GM23338 (cell line): ENCODE measurements around the gene DERA. TPM values are rescaled to one million over a fixed set of nuclear protein-coding genes. Genes with fewer than 3 reads are reported as not detected.

Source experiments
- ATAC-seq: fragments of 200-7000 bp; cut with Tn5 transposase; 3 replicates; pipeline ENCODE4 v1.9.1; 2020
- DNase-seq: peaks from one replicate; pipeline ENCODE4 v3.0.0-alpha.2; 2015; ENCODE audit warnings: low spot score
- H2AFZ ChIP-seq: fragments of 200-600 bp; sonication (generic); 2 replicates; pipeline ENCODE4 v1.8.0; 2016; ENCODE audit warnings: antibody characterized with exemption, mild to moderate bottlenecking, moderate library complexity
- H3F3A ChIP-seq: fragments of 200-600 bp; sonication (generic); replicated peaks from 2 replicates; pipeline ENCODE4 v1.8.0; 2017; ENCODE audit warnings: antibody characterized with exemption, mixed run types, low read depth
- H3K27ac ChIP-seq: fragments of 200-600 bp; sonication (generic); 2 replicates; pipeline ENCODE4 v1.6.1; 2016; ENCODE audit warnings: low read depth
- H3K27me3 ChIP-seq: fragments of 200-600 bp; sonication (generic); 2 replicates; pipeline ENCODE4 v1.8.0; 2016; ENCODE audit warnings: mild to moderate bottlenecking, mixed run types, moderate library complexity; ENCODE audit not compliant: insufficient read depth
- H3K36me3 ChIP-seq: fragments of 200-600 bp; sonication (generic); 2 replicates; pipeline ENCODE4 v1.8.0; 2016; ENCODE audit warnings: mild to moderate bottlenecking; ENCODE audit not compliant: insufficient read depth
- H3K4me1 ChIP-seq: fragments of 200-600 bp; sonication (generic); 2 replicates; pipeline ENCODE4 v1.8.0; 2016; ENCODE audit warnings: mild to moderate bottlenecking, moderate library complexity; ENCODE audit not compliant: insufficient read depth
- H3K4me2 ChIP-seq: fragments of 200-600 bp; sonication (generic); 2 replicates; pipeline ENCODE4 v1.7.1; 2017; ENCODE audit warnings: mixed run types
- H3K4me3 ChIP-seq: fragments of 200-600 bp; sonication (generic); 2 replicates; pipeline ENCODE4 v1.6.1; 2016; ENCODE audit warnings: mixed run types
- H3K79me2 ChIP-seq: fragments of 200-600 bp; sonication (generic); replicated peaks from 2 replicates; pipeline ENCODE4 v1.8.0; 2017; ENCODE audit warnings: mild to moderate bottlenecking; ENCODE audit not compliant: insufficient read depth
- H3K9me2 ChIP-seq: fragments of 200-600 bp; sonication (generic); 2 replicates; pipeline ENCODE4 v1.8.0; 2017; ENCODE audit not compliant: insufficient read depth
- H4K20me1 ChIP-seq: fragments of 200-600 bp; sonication (generic); replicated peaks from 2 replicates; pipeline ENCODE4 v1.8.0; 2017; ENCODE audit warnings: mild to moderate bottlenecking; ENCODE audit not compliant: insufficient read depth
- H3K27ac Mint-ChIP-seq: 2 replicates; pipeline ENCODE4 v1.8.0; 2020; ENCODE audit warnings: inconsistent platforms, mild to moderate bottlenecking, moderate library complexity, mixed read lengths
- H3K27me3 Mint-ChIP-seq: 3 replicates; pipeline ENCODE4 v1.8.0; 2022; ENCODE audit warnings: low read depth, mild to moderate bottlenecking, moderate library complexity, mixed read lengths, inconsistent platforms; ENCODE audit not compliant: insufficient read depth, poor library complexity
- H3K36me3 Mint-ChIP-seq: 3 replicates; pipeline ENCODE4 v1.8.0; 2021; ENCODE audit warnings: low read depth, mild to moderate bottlenecking, inconsistent platforms, moderate library complexity, mixed read lengths
- H3K4me1 Mint-ChIP-seq: 3 replicates; pipeline ENCODE4 v1.8.0; 2020; ENCODE audit warnings: mild to moderate bottlenecking, inconsistent platforms, mixed read lengths
- H3K4me3 Mint-ChIP-seq: 3 replicates; pipeline ENCODE4 v1.8.0; 2021; ENCODE audit warnings: moderate library complexity, mild to moderate bottlenecking, inconsistent platforms, mixed read lengths
- H3K9me3 Mint-ChIP-seq: 3 replicates; pipeline ENCODE4 v1.8.0; 2020; ENCODE audit warnings: moderate library complexity, mild to moderate bottlenecking, inconsistent platforms, mixed read lengths
- CREB1 ChIP-seq: fragments of 250-450 bp; sonication (Bioruptor Pico); IDR thresholded peaks from 2 replicates; pipeline ENCODE4 v1.5.0; 2020; ENCODE audit warnings: low read depth, mild to moderate bottlenecking, moderate library complexity
- CTCF ChIP-seq, 2 experiments: fragments of 200-600 bp in 1 of 2; sonication (generic) in 1 of 2; conservative IDR thresholded peaks; 2 replicates each; pipeline versions ENCODE4 v1.5.1 to v1.6.1; 2016 to 2017; ENCODE audit warnings: antibody characterized with exemption in 2 of 2, low read depth in 2 of 2, mild to moderate bottlenecking in 2 of 2, moderate library complexity in 1 of 2
- ETS1 ChIP-seq: IDR thresholded peaks from 2 replicates; pipeline ENCODE4 v1.6.1; 2016; ENCODE audit warnings: antibody characterized with exemption
- EZH2 ChIP-seq: fragments of 200-600 bp; sonication (generic); IDR thresholded peaks from one replicate; pipeline ENCODE4 v1.8.0; 2017; ENCODE audit warnings: antibody characterized with exemption, mild to moderate bottlenecking, low read depth; ENCODE audit not compliant: unreplicated experiment
- EZH2phosphoT487 ChIP-seq: fragments of 200-600 bp; sonication (generic); IDR thresholded peaks from one replicate; pipeline ENCODE4 v1.8.1; 2018; ENCODE audit warnings: antibody characterized with exemption; ENCODE audit not compliant: unreplicated experiment
- JUNB ChIP-seq: IDR thresholded peaks from one replicate; pipeline ENCODE4 v1.6.1; 2016; ENCODE audit warnings: antibody characterized with exemption; ENCODE audit not compliant: unreplicated experiment
- NANOG ChIP-seq: IDR thresholded peaks from 2 replicates; pipeline ENCODE4 v1.6.1; 2016; ENCODE audit warnings: antibody characterized with exemption, borderline replicate concordance
- POLR2AphosphoS5 ChIP-seq: IDR thresholded peaks from 2 replicates; pipeline ENCODE4 v1.6.1; 2016; ENCODE audit warnings: antibody characterized with exemption, low read depth
- REST ChIP-seq: IDR thresholded peaks from one replicate; pipeline ENCODE4 v1.6.1; 2018; ENCODE audit warnings: antibody characterized with exemption; ENCODE audit not compliant: unreplicated experiment
- STAT1 ChIP-seq: IDR thresholded peaks from one replicate; pipeline ENCODE4 v1.6.1; 2016; ENCODE audit warnings: antibody characterized with exemption; ENCODE audit not compliant: unreplicated experiment
- ZNF114 ChIP-seq: fragments of 250-450 bp; sonication (Bioruptor Pico); IDR thresholded peaks from 2 replicates; pipeline ENCODE4 v1.5.0; 2020; ENCODE audit warnings: mild to moderate bottlenecking, moderate library complexity
- polyA plus RNA-seq: library from polyadenylated mRNA; unstranded; fragments of >200 nt; fragmentation: Nextera tagmentation; extraction: Ambion mirVana; gene quantifications from 2 replicates; pipeline ENCODE4 v1.2.1, GENCODE V29; 2016
- total RNA-seq: library from RNA; depleted of rRNA; stranded (reverse); fragments of >200 nt; shearing (Covaris generic); gene quantifications from 2 replicates; pipeline ENCODE4 v1.2.3, GENCODE V29; 2014

DERA gene
- total and polyA plus RNA-seq, 2 experiments from 2014 or later: 20.4 to 27.3 TPM

GRCh38 chr12:15962760-15963159 is 51.6 kb downstream of the DERA start:
- Mint-ChIP-seq H3K27me3 (no peaks in the 10 kb centered on the region), H3K27ac (no peak overlapping the region), H3K4me3 (no peak overlapping the region), H3K4me1 (peaks cover 20% of the 10 kb centered on the region), H3K36me3 (peaks cover 17% of the 10 kb centered on the region), H3K9me3 (no peaks in the 10 kb centered on the region; the same call in 2 of the 3 replicates)
- Histone ChIP-seq H3K36me3 (no peaks in the 10 kb centered on the region), H3K27ac (no peak overlapping the region), H3K4me1 (peaks cover 16% of the 10 kb centered on the region), H4K20me1 (no peaks in the 10 kb centered on the region), H2AFZ (no peak overlapping the region), H3F3A (no peaks in the 10 kb centered on the region), H3K4me2 (no peak overlapping the region), H3K9me2 (no peaks in the 10 kb centered on the region), H3K27me3 (no peaks in the 10 kb centered on the region), H3K79me2 (no peaks in the 10 kb centered on the region), H3K4me3 (no peak overlapping the region)
- TF ChIP-seq EZH2: no peak
- ATAC-seq: no peak
- DNase-seq: no peak

- Histone ChIP-seq H3K4me3 (no peak overlapping the region), H3K27me3 (no peaks in the 10 kb centered on the region), H4K20me1 (no peaks in the 10 kb centered on the region), H3K79me2 (no peaks in the 10 kb centered on the region), H3K4me2 (no peak overlapping the region), H3K36me3 (no peaks in the 10 kb centered on the region), H3K4me1 (peaks cover 12% of the 10 kb centered on the region), H3K9me2 (no peaks in the 10 kb centered on the region), H3F3A (no peaks in the 10 kb centered on the region), H2AFZ (no peak overlapping the region), H3K27ac (no peak overlapping the region)
- Mint-ChIP-seq H3K9me3 (no peaks in the 10 kb centered on the region; the same call in 2 of the 3 replicates), H3K27me3 (no peaks in the 10 kb centered on the region), H3K4me1 (peaks cover 17% of the 10 kb centered on the region), H3K4me3 (no peak overlapping the region), H3K27ac (no peak overlapping the region), H3K36me3 (peaks cover 17% of the 10 kb centered on the region)
- ATAC-seq (no peak), DNase-seq (no peak)
- TF ChIP-seq STAT1 (no peak), REST (no peak), CTCF (conservative IDR thresholded peaks at IDR 0.05; ENCODE audit: low read depth in 2 of 2) (no peak), ZNF114 (CRISPR knock-in tag) (no peak), NANOG (no peak), CREB1 (no peak), POLR2AphosphoS5 (no peak), ETS1 (no peak), JUNB (no peak), EZH2phosphoT487 (no peak)
Observed at GRCh38 chr12:15963271-15963670, 52.1 kb downstream of the DERA start.
